Caco-2 (cell line): ENCODE results near the gene SLC30A3. TPM values are rescaled to one million over a fixed set of nuclear protein-coding genes. Genes with fewer than 3 reads are reported as not detected.

Source experiments
- BruUV-seq: library from RNA; stranded (reverse); fragments of 400-500 nt; replicated peaks from 2 replicates; lab custom pipeline; 2021; lab: Mats Ljungman, UMichigan
- CTCF ChIA-PET: fragments of 300-600 bp; sonication (Branson Sonifier 250); formaldehyde crosslinking; loops from one replicate; lab custom pipeline; 2022; ENCODE audit warnings: antibody characterized with exemption; lab: Charles Lee
- POLR2A ChIA-PET: fragments of 300-600 bp; sonication (Branson Sonifier 250); formaldehyde crosslinking; loops from one replicate; lab custom pipeline; 2022; ENCODE audit warnings: antibody characterized with exemption; lab: Charles Lee
- DNase-seq, 2 experiments: peaks; one replicate each; pipeline versions ENCODE4 v3.0.0 to v3.0.0-alpha.2; 2020 to 2022
- H3K27me3 ChIP-seq: replicated peaks from 2 replicates; pipeline ENCODE4 v1.6.0; 2011; ENCODE audit warnings: low read length; ENCODE audit not compliant: control insufficient read depth, insufficient read depth
- H3K36me3 ChIP-seq: 2 replicates; pipeline ENCODE4 v1.5.1; 2011; ENCODE audit warnings: low read length; ENCODE audit not compliant: control insufficient read depth, insufficient read depth
- H3K4me1 ChIP-seq: fragments of 250-450 bp; sonication (Bioruptor Pico); 2 replicates; pipeline ENCODE4 v1.5.1; 2020; ENCODE audit warnings: mild to moderate bottlenecking
- H3K4me3 ChIP-seq: 2 replicates; pipeline ENCODE4 v1.5.1; 2011; ENCODE audit warnings: low read depth, mild to moderate bottlenecking, control low read depth, low read length
- H3K9me3 ChIP-seq: fragments of 250-450 bp; sonication (Bioruptor Pico); 2 replicates; pipeline ENCODE4 v1.5.1; 2020; ENCODE audit warnings: mild to moderate bottlenecking, moderate library complexity
- H3K27ac Mint-ChIP-seq: one replicate; pipeline ENCODE4 v1.8.0; 2022; ENCODE audit warnings: mixed read lengths; ENCODE audit not compliant: unreplicated experiment
- H3K27me3 Mint-ChIP-seq: one replicate; pipeline ENCODE4 v1.8.0; 2022; ENCODE audit warnings: mixed read lengths; ENCODE audit not compliant: insufficient read depth, unreplicated experiment
- H3K36me3 Mint-ChIP-seq: one replicate; pipeline ENCODE4 v1.8.0; 2022; ENCODE audit warnings: mild to moderate bottlenecking, mixed read lengths; ENCODE audit not compliant: insufficient read depth, unreplicated experiment
- H3K4me1 Mint-ChIP-seq: one replicate; pipeline ENCODE4 v1.8.0; 2022; ENCODE audit warnings: low read depth, mixed read lengths; ENCODE audit not compliant: unreplicated experiment
- H3K4me3 Mint-ChIP-seq: one replicate; pipeline ENCODE4 v1.8.0; 2022; ENCODE audit warnings: mild to moderate bottlenecking, moderate library complexity, mixed read lengths; ENCODE audit not compliant: unreplicated experiment
- H3K9me3 Mint-ChIP-seq: one replicate; pipeline ENCODE4 v1.8.0; 2022; ENCODE audit warnings: mixed read lengths; ENCODE audit not compliant: unreplicated experiment
- CTCF ChIP-seq, 2 experiments: fragments of 200-600 bp in 1 of 2; IDR thresholded peaks; 1 replicate in 1 of 2; 2 replicates in 1 of 2; pipeline versions ENCODE4 v1.5.1 to v1.8.0; 2011 to 2022; ENCODE audit warnings: antibody characterized with exemption in 1 of 2, control low read depth in 1 of 2, inconsistent platforms in 1 of 2, low read depth in 1 of 2, low read length in 1 of 2, mild to moderate bottlenecking in 1 of 2, moderate library complexity in 1 of 2; ENCODE audit not compliant: insufficient read depth in 1 of 2, severe bottlenecking in 1 of 2, unreplicated experiment in 1 of 2
- intact Hi-C: fragments of 100-400 bp; cut with micrococcal nuclease; formaldehyde crosslinking; loops from one replicate; pipeline ENCODE4 v1.10.0; 2022; ENCODE audit not compliant: unreplicated experiment
- total RNA-seq: library from RNA; stranded (reverse); gene quantifications from 2 replicates; pipeline ENCODE4 v1.2.3, GENCODE V29; 2022

Gene SLC30A3
- total RNA-seq, 1 experiment from 2014 or later, result 4.3 TPM

DNA sequence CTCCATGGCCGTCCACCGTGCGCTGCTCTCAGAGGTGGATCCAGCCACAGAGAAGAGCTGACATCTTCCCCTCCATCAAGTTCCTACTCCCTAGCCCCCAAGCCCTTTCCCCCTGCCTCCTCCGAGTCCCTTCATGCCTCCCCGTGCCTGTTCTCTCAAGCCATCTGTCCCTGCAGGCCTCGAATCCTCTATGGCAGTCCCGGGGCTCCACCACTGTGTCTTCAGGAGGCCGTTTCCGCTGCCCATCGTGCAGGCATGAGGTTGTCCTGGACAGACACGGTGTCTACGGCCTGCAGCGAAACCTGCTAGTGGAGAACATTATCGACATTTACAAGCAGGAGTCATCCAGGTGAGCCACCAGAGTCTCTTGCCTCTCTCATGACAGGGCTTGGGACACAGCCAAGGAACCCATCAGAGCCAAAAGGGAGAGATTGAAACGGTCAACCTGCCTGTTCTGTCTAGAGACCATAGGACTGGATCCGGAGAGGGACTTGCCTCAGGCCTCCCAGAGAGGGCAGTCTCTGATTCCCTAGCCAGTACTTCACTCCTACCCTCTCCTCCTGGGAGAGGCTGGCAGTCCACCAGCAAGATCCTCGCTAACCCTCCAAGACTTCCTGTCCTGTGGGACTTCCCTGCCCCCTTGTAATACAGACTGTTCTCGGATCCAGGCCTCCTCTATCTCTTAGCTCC is 35.7 kb upstream of the SLC30A3 start:
- Mint-ChIP-seq H3K4me3 (no peak overlapping the region), H3K4me1 (peaks cover 28% of the 10 kb centered on the region), H3K36me3 (peaks cover 6% of the 10 kb centered on the region), H3K9me3 (no peaks in the 10 kb centered on the region), H3K27me3 (no peaks in the 10 kb centered on the region), H3K27ac (no peak overlapping the region)
- no peaks in the 10 kb centered on the region for H3K27me3 ChIP-seq
- no peak for DNase-seq
- POLR2A ChIA-PET, result no interaction called here
- no peak for TF ChIP-seq CTCF (IDR thresholded peaks at IDR 0.05; ENCODE audit: insufficient read depth in 1 of 2, low read depth in 1 of 2, low read length in 1 of 2, severe bottlenecking in 1 of 2, unreplicated experiment in 1 of 2)
- no TSS peak for BruUV-seq
- H3K4me3 ChIP-seq, result no peak overlapping the region
- no peaks in the 10 kb centered on the region for H3K9me3 ChIP-seq
- H3K36me3 ChIP-seq, result no peaks in the 10 kb centered on the region
- intact Hi-C loops, result no loop called here
- CTCF ChIA-PET, result no interaction called here
- peaks cover 43% of the 10 kb centered on the region for H3K4me1 ChIP-seq

DNA sequence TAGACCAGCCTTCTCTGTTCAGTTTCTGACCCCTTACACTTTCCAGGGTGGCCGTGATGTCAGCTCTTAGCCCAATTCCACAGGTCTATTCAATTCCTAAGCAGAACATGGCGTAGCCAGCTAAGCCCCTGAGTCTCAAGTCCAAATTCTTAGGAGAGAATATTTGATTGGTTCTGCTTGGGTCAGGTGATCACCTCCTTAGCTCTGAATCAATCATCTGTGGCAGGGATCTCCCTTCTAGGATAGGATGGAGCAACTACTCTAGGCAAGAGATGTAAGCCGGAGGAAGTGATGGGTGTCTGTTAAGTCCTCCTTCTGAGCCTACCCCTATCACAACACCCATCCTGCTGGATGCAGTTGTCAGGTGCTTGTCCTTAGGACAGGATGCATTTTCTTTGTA is 34.3 kb upstream of the SLC30A3 start:
- peaks cover 12% of the 10 kb centered on the region for H3K36me3 Mint-ChIP-seq
- no peaks in the 10 kb centered on the region for H3K27me3 ChIP-seq
- TF ChIP-seq CTCF (IDR thresholded peaks at IDR 0.05; ENCODE audit: insufficient read depth in 1 of 2, low read depth in 1 of 2, low read length in 1 of 2, severe bottlenecking in 1 of 2, unreplicated experiment in 1 of 2), result no peak
- intact Hi-C loops, result no loop called here
- ChIA-PET POLR2A (no interaction called here), CTCF (interaction anchor here (2.2 kb wide), 1 partner anchor 17 kb away, joined by 8 read pairs; no protein-coding TSS in a partner anchor)
- DNase-seq, result no peak
- H3K9me3 Mint-ChIP-seq, result no peaks in the 10 kb centered on the region
- no peak overlapping the region for H3K27ac Mint-ChIP-seq
- no TSS peak for BruUV-seq
- no peak overlapping the region for H3K4me3 ChIP-seq
- no peak overlapping the region for H3K4me3 Mint-ChIP-seq
- H3K9me3 ChIP-seq, result no peaks in the 10 kb centered on the region
- peaks cover 40% of the 10 kb centered on the region for H3K4me1 Mint-ChIP-seq
- no peaks in the 10 kb centered on the region for H3K36me3 ChIP-seq
- H3K4me1 ChIP-seq, result peaks cover 51% of the 10 kb centered on the region
- H3K27me3 Mint-ChIP-seq, result no peaks in the 10 kb centered on the region

- H3K36me3 Mint-ChIP-seq, result peaks cover 12% of the 10 kb centered on the region
- peaks cover 47% of the 10 kb centered on the region for H3K4me1 Mint-ChIP-seq
- CTCF ChIA-PET, result interaction anchor here (0.5 to 2.2 kb wide), 2 partner anchors 17 to 57 kb away, joined by 5 to 8 read pairs; no protein-coding TSS in a partner anchor
- Histone ChIP-seq H3K27me3 (no peaks in the 10 kb centered on the region), H3K4me1 (peaks cover 58% of the 10 kb centered on the region), H3K9me3 (no peaks in the 10 kb centered on the region), H3K36me3 (no peaks in the 10 kb centered on the region), H3K4me3 (no peak overlapping the region)
- H3K4me3 Mint-ChIP-seq, result no peak overlapping the region
- DNase-seq, result no peak
- no peaks in the 10 kb centered on the region for H3K9me3 Mint-ChIP-seq
- BruUV-seq, result no TSS peak
- TF ChIP-seq CTCF (IDR thresholded peaks at IDR 0.05; ENCODE audit: insufficient read depth in 1 of 2, low read depth in 1 of 2, low read length in 1 of 2, severe bottlenecking in 1 of 2, unreplicated experiment in 1 of 2), result no peak
- POLR2A ChIA-PET, result no interaction called here
- no peaks in the 10 kb centered on the region for H3K27me3 Mint-ChIP-seq
- intact Hi-C loops, result no loop called here
- no peak overlapping the region for H3K27ac Mint-ChIP-seq
These were observed 33.6 kb upstream of the SLC30A3 start for GRCh38 chr2:27296481-27296880.
